GM23338 (cell line): ENCODE measurements around the gene NANS. TPM values are rescaled to one million over a fixed set of nuclear protein-coding genes. Genes with fewer than 3 reads are reported as not detected.

Experiments
- ATAC-seq: fragments of 200-7000 bp; cut with Tn5 transposase; 3 replicates; pipeline ENCODE4 v1.9.1; 2020
- DNase-seq: peaks from one replicate; pipeline ENCODE4 v3.0.0-alpha.2; 2015; ENCODE audit warnings: low spot score
- H2AFZ ChIP-seq: fragments of 200-600 bp; sonication (generic); 2 replicates; pipeline ENCODE4 v1.8.0; 2016; ENCODE audit warnings: antibody characterized with exemption, mild to moderate bottlenecking, moderate library complexity
- H3F3A ChIP-seq: fragments of 200-600 bp; sonication (generic); replicated peaks from 2 replicates; pipeline ENCODE4 v1.8.0; 2017; ENCODE audit warnings: antibody characterized with exemption, mixed run types, low read depth
- H3K27ac ChIP-seq: fragments of 200-600 bp; sonication (generic); 2 replicates; pipeline ENCODE4 v1.6.1; 2016; ENCODE audit warnings: low read depth
- H3K27me3 ChIP-seq: fragments of 200-600 bp; sonication (generic); 2 replicates; pipeline ENCODE4 v1.8.0; 2016; ENCODE audit warnings: mild to moderate bottlenecking, mixed run types, moderate library complexity; ENCODE audit not compliant: insufficient read depth
- H3K36me3 ChIP-seq: fragments of 200-600 bp; sonication (generic); 2 replicates; pipeline ENCODE4 v1.8.0; 2016; ENCODE audit warnings: mild to moderate bottlenecking; ENCODE audit not compliant: insufficient read depth
- H3K4me1 ChIP-seq: fragments of 200-600 bp; sonication (generic); 2 replicates; pipeline ENCODE4 v1.8.0; 2016; ENCODE audit warnings: mild to moderate bottlenecking, moderate library complexity; ENCODE audit not compliant: insufficient read depth
- H3K4me2 ChIP-seq: fragments of 200-600 bp; sonication (generic); 2 replicates; pipeline ENCODE4 v1.7.1; 2017; ENCODE audit warnings: mixed run types
- H3K4me3 ChIP-seq: fragments of 200-600 bp; sonication (generic); 2 replicates; pipeline ENCODE4 v1.6.1; 2016; ENCODE audit warnings: mixed run types
- H3K79me2 ChIP-seq: fragments of 200-600 bp; sonication (generic); replicated peaks from 2 replicates; pipeline ENCODE4 v1.8.0; 2017; ENCODE audit warnings: mild to moderate bottlenecking; ENCODE audit not compliant: insufficient read depth
- H3K9me2 ChIP-seq: fragments of 200-600 bp; sonication (generic); 2 replicates; pipeline ENCODE4 v1.8.0; 2017; ENCODE audit not compliant: insufficient read depth
- H4K20me1 ChIP-seq: fragments of 200-600 bp; sonication (generic); replicated peaks from 2 replicates; pipeline ENCODE4 v1.8.0; 2017; ENCODE audit warnings: mild to moderate bottlenecking; ENCODE audit not compliant: insufficient read depth
- H3K27ac Mint-ChIP-seq: 2 replicates; pipeline ENCODE4 v1.8.0; 2020; ENCODE audit warnings: inconsistent platforms, mild to moderate bottlenecking, moderate library complexity, mixed read lengths
- H3K27me3 Mint-ChIP-seq: 3 replicates; pipeline ENCODE4 v1.8.0; 2022; ENCODE audit warnings: low read depth, mild to moderate bottlenecking, moderate library complexity, mixed read lengths, inconsistent platforms; ENCODE audit not compliant: insufficient read depth, poor library complexity
- H3K36me3 Mint-ChIP-seq: 3 replicates; pipeline ENCODE4 v1.8.0; 2021; ENCODE audit warnings: low read depth, mild to moderate bottlenecking, inconsistent platforms, moderate library complexity, mixed read lengths
- H3K4me1 Mint-ChIP-seq: 3 replicates; pipeline ENCODE4 v1.8.0; 2020; ENCODE audit warnings: mild to moderate bottlenecking, inconsistent platforms, mixed read lengths
- H3K4me3 Mint-ChIP-seq: 3 replicates; pipeline ENCODE4 v1.8.0; 2021; ENCODE audit warnings: moderate library complexity, mild to moderate bottlenecking, inconsistent platforms, mixed read lengths
- H3K9me3 Mint-ChIP-seq: 3 replicates; pipeline ENCODE4 v1.8.0; 2020; ENCODE audit warnings: moderate library complexity, mild to moderate bottlenecking, inconsistent platforms, mixed read lengths
- CREB1 ChIP-seq: fragments of 250-450 bp; sonication (Bioruptor Pico); IDR thresholded peaks from 2 replicates; pipeline ENCODE4 v1.5.0; 2020; ENCODE audit warnings: low read depth, mild to moderate bottlenecking, moderate library complexity
- EZH2 ChIP-seq: fragments of 200-600 bp; sonication (generic); IDR thresholded peaks from one replicate; pipeline ENCODE4 v1.8.0; 2017; ENCODE audit warnings: antibody characterized with exemption, mild to moderate bottlenecking, low read depth; ENCODE audit not compliant: unreplicated experiment
- EZH2phosphoT487 ChIP-seq: fragments of 200-600 bp; sonication (generic); IDR thresholded peaks from one replicate; pipeline ENCODE4 v1.8.1; 2018; ENCODE audit warnings: antibody characterized with exemption; ENCODE audit not compliant: unreplicated experiment
- JUNB ChIP-seq: IDR thresholded peaks from one replicate; pipeline ENCODE4 v1.6.1; 2016; ENCODE audit warnings: antibody characterized with exemption; ENCODE audit not compliant: unreplicated experiment
- NANOG ChIP-seq: IDR thresholded peaks from 2 replicates; pipeline ENCODE4 v1.6.1; 2016; ENCODE audit warnings: antibody characterized with exemption, borderline replicate concordance
- POLR2AphosphoS5 ChIP-seq: IDR thresholded peaks from 2 replicates; pipeline ENCODE4 v1.6.1; 2016; ENCODE audit warnings: antibody characterized with exemption, low read depth
- STAT1 ChIP-seq: IDR thresholded peaks from one replicate; pipeline ENCODE4 v1.6.1; 2016; ENCODE audit warnings: antibody characterized with exemption; ENCODE audit not compliant: unreplicated experiment
- ZNF114 ChIP-seq: fragments of 250-450 bp; sonication (Bioruptor Pico); IDR thresholded peaks from 2 replicates; pipeline ENCODE4 v1.5.0; 2020; ENCODE audit warnings: mild to moderate bottlenecking, moderate library complexity
- ZNF331 ChIP-seq: fragments of 250-450 bp; sonication (Bioruptor Pico); IDR thresholded peaks from 2 replicates; pipeline ENCODE4 v1.5.0; 2020; ENCODE audit warnings: low read depth, mild to moderate bottlenecking, moderate library complexity
- polyA plus RNA-seq: library from polyadenylated mRNA; unstranded; fragments of >200 nt; fragmentation: Nextera tagmentation; extraction: Ambion mirVana; gene quantifications from 2 replicates; pipeline ENCODE4 v1.2.1, GENCODE V29; 2016
- total RNA-seq: library from RNA; depleted of rRNA; stranded (reverse); fragments of >200 nt; shearing (Covaris generic); gene quantifications from 2 replicates; pipeline ENCODE4 v1.2.3, GENCODE V29; 2014
- TF ChIP-seq, protein P1 (sequence below), 2 experiments: fragments of 200-600 bp in 1 of 2; sonication (generic) in 1 of 2; conservative IDR thresholded peaks; 2 replicates each; pipeline versions ENCODE4 v1.5.1 to v1.6.1; 2016 to 2017; ENCODE audit warnings: antibody characterized with exemption in 2 of 2, low read depth in 2 of 2, mild to moderate bottlenecking in 2 of 2, moderate library complexity in 1 of 2
- TF ChIP-seq, protein P2 (sequence below): fragments of 250-450 bp; sonication (Bioruptor Pico); IDR thresholded peaks from 2 replicates; pipeline ENCODE4 v1.5.0; 2020; ENCODE audit warnings: mild to moderate bottlenecking, moderate library complexity
- TF ChIP-seq, protein P3 (sequence below): IDR thresholded peaks from 2 replicates; pipeline ENCODE4 v1.6.1; 2016; ENCODE audit warnings: antibody characterized with exemption
- TF ChIP-seq, protein P4 (sequence below): IDR thresholded peaks from one replicate; pipeline ENCODE4 v1.6.1; 2018; ENCODE audit warnings: antibody characterized with exemption; ENCODE audit not compliant: unreplicated experiment

The NANS gene
- total and polyA plus RNA-seq, 2 experiments from 2014 or later = 67.3 to 77.4 TPM

DNA sequence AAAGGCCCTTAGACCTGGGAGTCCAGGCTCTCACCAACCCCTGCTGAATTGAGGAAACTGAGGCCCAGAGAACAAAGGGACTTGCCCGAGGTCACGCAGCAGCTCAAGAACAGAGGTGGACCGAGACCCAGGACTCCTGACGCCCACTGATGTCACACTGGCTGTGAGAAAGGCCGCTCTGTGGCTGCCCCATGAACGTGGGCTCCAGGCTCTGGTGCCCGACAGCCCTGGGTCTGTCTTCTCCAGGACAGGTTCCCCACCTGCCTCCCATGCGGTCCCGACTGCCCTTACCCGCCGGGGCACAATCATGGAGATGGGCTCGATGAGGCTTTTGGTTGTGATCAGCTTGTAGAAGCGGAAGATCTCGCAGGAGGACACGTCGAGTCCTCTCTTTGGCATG is 71.8 kb downstream of the NANS start:
- ATAC-seq (no peak), DNase-seq (no peak)
- no peak overlapping the region for H3K4me2 ChIP-seq
- Mint-ChIP-seq H3K9me3 (no peaks in the 10 kb centered on the region), H3K4me1 (peaks cover 10% of the 10 kb centered on the region), H3K4me3 (no peak overlapping the region), H3K36me3 (peaks cover 34% of the 10 kb centered on the region), H3K27me3 (peaks cover 6% of the 10 kb centered on the region), H3K27ac (no peak overlapping the region)
- no peak overlapping the region for H2AFZ ChIP-seq
- H3K4me1 ChIP-seq = no peaks in the 10 kb centered on the region
- no peaks in the 10 kb centered on the region for H3K27me3 ChIP-seq
- no peaks in the 10 kb centered on the region for H3K9me2 ChIP-seq
- TF ChIP-seq, protein P1, sequence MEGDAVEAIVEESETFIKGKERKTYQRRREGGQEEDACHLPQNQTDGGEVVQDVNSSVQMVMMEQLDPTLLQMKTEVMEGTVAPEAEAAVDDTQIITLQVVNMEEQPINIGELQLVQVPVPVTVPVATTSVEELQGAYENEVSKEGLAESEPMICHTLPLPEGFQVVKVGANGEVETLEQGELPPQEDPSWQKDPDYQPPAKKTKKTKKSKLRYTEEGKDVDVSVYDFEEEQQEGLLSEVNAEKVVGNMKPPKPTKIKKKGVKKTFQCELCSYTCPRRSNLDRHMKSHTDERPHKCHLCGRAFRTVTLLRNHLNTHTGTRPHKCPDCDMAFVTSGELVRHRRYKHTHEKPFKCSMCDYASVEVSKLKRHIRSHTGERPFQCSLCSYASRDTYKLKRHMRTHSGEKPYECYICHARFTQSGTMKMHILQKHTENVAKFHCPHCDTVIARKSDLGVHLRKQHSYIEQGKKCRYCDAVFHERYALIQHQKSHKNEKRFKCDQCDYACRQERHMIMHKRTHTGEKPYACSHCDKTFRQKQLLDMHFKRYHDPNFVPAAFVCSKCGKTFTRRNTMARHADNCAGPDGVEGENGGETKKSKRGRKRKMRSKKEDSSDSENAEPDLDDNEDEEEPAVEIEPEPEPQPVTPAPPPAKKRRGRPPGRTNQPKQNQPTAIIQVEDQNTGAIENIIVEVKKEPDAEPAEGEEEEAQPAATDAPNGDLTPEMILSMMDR (conservative IDR thresholded peaks at IDR 0.05; ENCODE audit: low read depth in 2 of 2) = no peak
- TF ChIP-seq CREB1 (CRISPR knock-in tag) (no peak), EZH2 (no peak), ZNF331 (CRISPR knock-in tag) (no peak), EZH2phosphoT487 (no peak), ZNF114 (CRISPR knock-in tag) (no peak), POLR2AphosphoS5 (no peak), JUNB (no peak), NANOG (no peak), STAT1 (no peak)
- TF ChIP-seq, protein P2, sequence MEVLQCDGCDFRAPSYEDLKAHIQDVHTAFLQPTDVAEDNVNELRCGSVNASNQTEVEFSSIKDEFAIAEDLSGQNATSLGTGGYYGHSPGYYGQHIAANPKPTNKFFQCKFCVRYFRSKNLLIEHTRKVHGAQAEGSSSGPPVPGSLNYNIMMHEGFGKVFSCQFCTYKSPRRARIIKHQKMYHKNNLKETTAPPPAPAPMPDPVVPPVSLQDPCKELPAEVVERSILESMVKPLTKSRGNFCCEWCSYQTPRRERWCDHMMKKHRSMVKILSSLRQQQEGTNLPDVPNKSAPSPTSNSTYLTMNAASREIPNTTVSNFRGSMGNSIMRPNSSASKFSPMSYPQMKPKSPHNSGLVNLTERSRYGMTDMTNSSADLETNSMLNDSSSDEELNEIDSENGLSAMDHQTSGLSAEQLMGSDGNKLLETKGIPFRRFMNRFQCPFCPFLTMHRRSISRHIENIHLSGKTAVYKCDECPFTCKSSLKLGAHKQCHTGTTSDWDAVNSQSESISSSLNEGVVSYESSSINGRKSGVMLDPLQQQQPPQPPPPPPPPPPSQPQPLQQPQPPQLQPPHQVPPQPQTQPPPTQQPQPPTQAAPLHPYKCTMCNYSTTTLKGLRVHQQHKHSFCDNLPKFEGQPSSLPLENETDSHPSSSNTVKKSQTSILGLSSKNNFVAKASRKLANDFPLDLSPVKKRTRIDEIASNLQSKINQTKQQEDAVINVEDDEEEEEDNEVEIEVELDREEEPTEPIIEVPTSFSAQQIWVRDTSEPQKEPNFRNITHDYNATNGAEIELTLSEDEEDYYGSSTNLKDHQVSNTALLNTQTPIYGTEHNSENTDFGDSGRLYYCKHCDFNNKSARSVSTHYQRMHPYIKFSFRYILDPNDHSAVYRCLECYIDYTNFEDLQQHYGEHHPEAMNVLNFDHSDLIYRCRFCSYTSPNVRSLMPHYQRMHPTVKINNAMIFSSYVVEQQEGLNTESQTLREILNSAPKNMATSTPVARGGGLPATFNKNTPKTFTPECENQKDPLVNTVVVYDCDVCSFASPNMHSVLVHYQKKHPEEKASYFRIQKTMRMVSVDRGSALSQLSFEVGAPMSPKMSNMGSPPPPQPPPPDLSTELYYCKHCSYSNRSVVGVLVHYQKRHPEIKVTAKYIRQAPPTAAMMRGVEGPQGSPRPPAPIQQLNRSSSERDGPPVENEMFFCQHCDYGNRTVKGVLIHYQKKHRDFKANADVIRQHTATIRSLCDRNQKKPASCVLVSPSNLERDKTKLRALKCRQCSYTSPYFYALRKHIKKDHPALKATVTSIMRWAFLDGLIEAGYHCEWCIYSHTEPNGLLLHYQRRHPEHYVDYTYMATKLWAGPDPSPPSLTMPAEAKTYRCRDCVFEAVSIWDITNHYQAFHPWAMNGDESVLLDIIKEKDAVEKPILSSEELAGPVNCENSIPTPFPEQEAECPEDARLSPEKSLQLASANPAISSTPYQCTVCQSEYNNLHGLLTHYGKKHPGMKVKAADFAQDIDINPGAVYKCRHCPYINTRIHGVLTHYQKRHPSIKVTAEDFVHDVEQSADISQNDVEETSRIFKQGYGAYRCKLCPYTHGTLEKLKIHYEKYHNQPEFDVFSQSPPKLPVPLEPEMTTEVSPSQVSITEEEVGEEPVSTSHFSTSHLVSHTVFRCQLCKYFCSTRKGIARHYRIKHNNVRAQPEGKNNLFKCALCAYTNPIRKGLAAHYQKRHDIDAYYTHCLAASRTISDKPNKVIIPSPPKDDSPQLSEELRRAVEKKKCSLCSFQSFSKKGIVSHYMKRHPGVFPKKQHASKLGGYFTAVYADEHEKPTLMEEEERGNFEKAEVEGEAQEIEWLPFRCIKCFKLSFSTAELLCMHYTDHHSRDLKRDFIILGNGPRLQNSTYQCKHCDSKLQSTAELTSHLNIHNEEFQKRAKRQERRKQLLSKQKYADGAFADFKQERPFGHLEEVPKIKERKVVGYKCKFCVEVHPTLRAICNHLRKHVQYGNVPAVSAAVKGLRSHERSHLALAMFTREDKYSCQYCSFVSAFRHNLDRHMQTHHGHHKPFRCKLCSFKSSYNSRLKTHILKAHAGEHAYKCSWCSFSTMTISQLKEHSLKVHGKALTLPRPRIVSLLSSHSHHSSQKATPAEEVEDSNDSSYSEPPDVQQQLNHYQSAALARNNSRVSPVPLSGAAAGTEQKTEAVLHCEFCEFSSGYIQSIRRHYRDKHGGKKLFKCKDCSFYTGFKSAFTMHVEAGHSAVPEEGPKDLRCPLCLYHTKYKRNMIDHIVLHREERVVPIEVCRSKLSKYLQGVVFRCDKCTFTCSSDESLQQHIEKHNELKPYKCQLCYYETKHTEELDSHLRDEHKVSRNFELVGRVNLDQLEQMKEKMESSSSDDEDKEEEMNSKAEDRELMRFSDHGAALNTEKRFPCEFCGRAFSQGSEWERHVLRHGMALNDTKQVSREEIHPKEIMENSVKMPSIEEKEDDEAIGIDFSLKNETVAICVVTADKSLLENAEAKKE (CRISPR knock-in tag) = no peak
- TF ChIP-seq, protein P3, sequence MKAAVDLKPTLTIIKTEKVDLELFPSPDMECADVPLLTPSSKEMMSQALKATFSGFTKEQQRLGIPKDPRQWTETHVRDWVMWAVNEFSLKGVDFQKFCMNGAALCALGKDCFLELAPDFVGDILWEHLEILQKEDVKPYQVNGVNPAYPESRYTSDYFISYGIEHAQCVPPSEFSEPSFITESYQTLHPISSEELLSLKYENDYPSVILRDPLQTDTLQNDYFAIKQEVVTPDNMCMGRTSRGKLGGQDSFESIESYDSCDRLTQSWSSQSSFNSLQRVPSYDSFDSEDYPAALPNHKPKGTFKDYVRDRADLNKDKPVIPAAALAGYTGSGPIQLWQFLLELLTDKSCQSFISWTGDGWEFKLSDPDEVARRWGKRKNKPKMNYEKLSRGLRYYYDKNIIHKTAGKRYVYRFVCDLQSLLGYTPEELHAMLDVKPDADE = no peak
- TF ChIP-seq, protein P4, sequence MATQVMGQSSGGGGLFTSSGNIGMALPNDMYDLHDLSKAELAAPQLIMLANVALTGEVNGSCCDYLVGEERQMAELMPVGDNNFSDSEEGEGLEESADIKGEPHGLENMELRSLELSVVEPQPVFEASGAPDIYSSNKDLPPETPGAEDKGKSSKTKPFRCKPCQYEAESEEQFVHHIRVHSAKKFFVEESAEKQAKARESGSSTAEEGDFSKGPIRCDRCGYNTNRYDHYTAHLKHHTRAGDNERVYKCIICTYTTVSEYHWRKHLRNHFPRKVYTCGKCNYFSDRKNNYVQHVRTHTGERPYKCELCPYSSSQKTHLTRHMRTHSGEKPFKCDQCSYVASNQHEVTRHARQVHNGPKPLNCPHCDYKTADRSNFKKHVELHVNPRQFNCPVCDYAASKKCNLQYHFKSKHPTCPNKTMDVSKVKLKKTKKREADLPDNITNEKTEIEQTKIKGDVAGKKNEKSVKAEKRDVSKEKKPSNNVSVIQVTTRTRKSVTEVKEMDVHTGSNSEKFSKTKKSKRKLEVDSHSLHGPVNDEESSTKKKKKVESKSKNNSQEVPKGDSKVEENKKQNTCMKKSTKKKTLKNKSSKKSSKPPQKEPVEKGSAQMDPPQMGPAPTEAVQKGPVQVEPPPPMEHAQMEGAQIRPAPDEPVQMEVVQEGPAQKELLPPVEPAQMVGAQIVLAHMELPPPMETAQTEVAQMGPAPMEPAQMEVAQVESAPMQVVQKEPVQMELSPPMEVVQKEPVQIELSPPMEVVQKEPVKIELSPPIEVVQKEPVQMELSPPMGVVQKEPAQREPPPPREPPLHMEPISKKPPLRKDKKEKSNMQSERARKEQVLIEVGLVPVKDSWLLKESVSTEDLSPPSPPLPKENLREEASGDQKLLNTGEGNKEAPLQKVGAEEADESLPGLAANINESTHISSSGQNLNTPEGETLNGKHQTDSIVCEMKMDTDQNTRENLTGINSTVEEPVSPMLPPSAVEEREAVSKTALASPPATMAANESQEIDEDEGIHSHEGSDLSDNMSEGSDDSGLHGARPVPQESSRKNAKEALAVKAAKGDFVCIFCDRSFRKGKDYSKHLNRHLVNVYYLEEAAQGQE = no peak
- H3K79me2 ChIP-seq = no peaks in the 10 kb centered on the region
- H3K27ac ChIP-seq = no peak overlapping the region
- no peak overlapping the region for H3K4me3 ChIP-seq
- H4K20me1 ChIP-seq = no peaks in the 10 kb centered on the region
- no peaks in the 10 kb centered on the region for H3F3A ChIP-seq
- 0 out of 2 replicates have a peak, but pooled peaks cover 4% of the 10 kb centered on the region for H3K36me3 ChIP-seq
